Endodermal cell (in vitro differentiated cells): ENCODE measurements around the gene IFIH1. TPM values are rescaled to one million over a fixed set of nuclear protein-coding genes. Genes with fewer than 3 reads are reported as not detected.

Experiments
- DNase-seq: peaks from one replicate; pipeline ENCODE4 v3.0.0-alpha.2; 2017
- H3K27ac ChIP-seq: 2 replicates; pipeline ENCODE4 v1.5.1; 2013; ENCODE audit warnings: mild to moderate bottlenecking, low read depth, low read length, moderate library complexity
- H3K27me3 ChIP-seq: 2 replicates; pipeline ENCODE4 v1.6.1; 2013; ENCODE audit warnings: mild to moderate bottlenecking, low read length, moderate library complexity; ENCODE audit not compliant: insufficient read depth, control insufficient read depth, poor library complexity, severe bottlenecking
- H3K36me3 ChIP-seq: 2 replicates; pipeline ENCODE4 v1.7.0; 2013; ENCODE audit warnings: mild to moderate bottlenecking, low read length, moderate library complexity; ENCODE audit not compliant: control insufficient read depth, insufficient read depth
- H3K4me1 ChIP-seq: one replicate; pipeline ENCODE4 v1.7.0; 2013; ENCODE audit warnings: low read length; ENCODE audit not compliant: control insufficient read depth, insufficient read depth
- H3K4me3 ChIP-seq: 2 replicates; pipeline ENCODE4 v1.5.1; 2013; ENCODE audit warnings: mild to moderate bottlenecking, low read length, moderate library complexity
- H3K9ac ChIP-seq: 2 replicates; pipeline ENCODE4 v1.6.1; 2013; ENCODE audit warnings: mild to moderate bottlenecking, low read length, moderate library complexity; ENCODE audit not compliant: poor library complexity, severe bottlenecking; ENCODE audit errors: extremely low read depth
- H3K9me3 ChIP-seq: 2 replicates; pipeline ENCODE4 v1.6.1; 2013; ENCODE audit warnings: mild to moderate bottlenecking, low read length, moderate library complexity; ENCODE audit not compliant: control insufficient read depth
- H3K27ac Mint-ChIP-seq: 2 replicates; pipeline ENCODE4 v1.8.0; 2020; ENCODE audit warnings: mixed read lengths
- H3K27me3 Mint-ChIP-seq: 2 replicates; pipeline ENCODE4 v1.8.0; 2021; ENCODE audit warnings: mild to moderate bottlenecking, mixed read lengths; ENCODE audit not compliant: insufficient read depth
- H3K36me3 Mint-ChIP-seq: 2 replicates; pipeline ENCODE4 v1.8.0; 2020; ENCODE audit warnings: low read depth, mixed read lengths
- H3K4me1 Mint-ChIP-seq: 2 replicates; pipeline ENCODE4 v1.8.0; 2020; ENCODE audit warnings: mixed read lengths
- H3K4me3 Mint-ChIP-seq: 2 replicates; pipeline ENCODE4 v1.8.0; 2020; ENCODE audit warnings: mild to moderate bottlenecking, moderate library complexity, mixed read lengths
- H3K9me3 Mint-ChIP-seq: 2 replicates; pipeline ENCODE4 v1.8.0; 2020; ENCODE audit warnings: mild to moderate bottlenecking, mixed read lengths
- CTCF ChIP-seq: fragments of 200-600 bp; sonication (generic); conservative IDR thresholded peaks from 2 replicates; pipeline ENCODE4 v1.5.0; 2021; ENCODE audit warnings: antibody characterized with exemption, mild to moderate bottlenecking
- WGBS, 2 experiments: methylation state at CpG; one replicate each; pipeline versions ENCODE4 v1.1.5 to v1.1.7; 2013; ENCODE audit warnings: missing lambda C conversion rate in 2 of 2, mixed read lengths in 1 of 2; ENCODE audit not compliant: insufficient coverage in 1 of 2, insufficient read length in 1 of 2; 5-methylcytosine and 5-hydroxymethylcytosine counted together
- total RNA-seq, 2 donors: library from RNA; stranded (reverse); fragmentation: NEBNext Ultra II Directional in 1 of 2; extraction: Animal tissue kit (Norgen Biotek cat#: 25700) in 1 of 2; gene quantifications; 2 replicates in 1 of 2; 3 replicates in 1 of 2; pipeline ENCODE4 v1.2.1, GENCODE V29; 2021

Gene IFIH1
- total RNA-seq, 2 donors from 2014 or later = 0.13 to 0.15 TPM

- TF ChIP-seq CTCF = peak; percentile 95
- no peak overlapping the region for H3K9ac ChIP-seq
- H3K4me3 Mint-ChIP-seq = no peak overlapping the region
- H3K27ac Mint-ChIP-seq = no peak overlapping the region
- no peaks in the 10 kb centered on the region for H3K36me3 Mint-ChIP-seq
- no peak overlapping the region for H3K27ac ChIP-seq
- no peak overlapping the region for H3K4me3 ChIP-seq
- WGBS, 2 experiments = 19% methylated on average over 6 of the region's 6 CpGs; no CpG with 5 or more reads in 1 of the 2 experiments
- H3K27me3 Mint-ChIP-seq = no peaks in the 10 kb centered on the region
- DNase-seq = peak; percentile 61
- H3K9me3 ChIP-seq = no peaks in the 10 kb centered on the region
- H3K27me3 ChIP-seq = no peaks in the 10 kb centered on the region
- no peaks in the 10 kb centered on the region for H3K4me1 Mint-ChIP-seq
- no peaks in the 10 kb centered on the region for H3K36me3 ChIP-seq
- no peaks in the 10 kb centered on the region for H3K9me3 Mint-ChIP-seq
- H3K4me1 ChIP-seq = no peaks in the 10 kb centered on the region
Observed at GRCh38 chr2:162301151-162301804, 17.2 kb downstream of the IFIH1 start.

DNA sequence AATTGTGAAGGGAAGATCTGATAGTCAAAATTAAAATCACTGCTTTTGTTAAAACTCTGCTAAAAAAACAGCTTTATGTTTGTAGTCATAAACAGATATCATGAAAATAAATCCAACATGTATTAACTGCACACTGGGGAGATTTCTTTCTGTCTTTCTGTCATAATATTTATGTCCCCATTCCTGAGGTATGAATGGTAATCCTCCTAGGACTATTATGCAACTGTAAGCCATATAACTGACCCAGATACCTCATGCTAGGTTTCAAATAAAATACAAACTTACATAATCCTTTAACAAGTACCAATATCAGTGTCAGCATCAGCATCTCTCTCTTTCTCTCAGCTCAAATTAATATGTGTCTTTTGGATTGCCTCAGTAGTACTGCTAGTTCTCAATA lies 18.2 kb downstream of the IFIH1 start:
- no peak overlapping the region for H3K27ac Mint-ChIP-seq
- DNase-seq = no peak
- no peak overlapping the region for H3K9ac ChIP-seq
- H3K9me3 Mint-ChIP-seq = no peaks in the 10 kb centered on the region
- no peaks in the 10 kb centered on the region for H3K4me1 Mint-ChIP-seq
- no peak overlapping the region for H3K27ac ChIP-seq
- no peak overlapping the region for H3K4me3 ChIP-seq
- H3K36me3 Mint-ChIP-seq = no peaks in the 10 kb centered on the region
- H3K36me3 ChIP-seq = no peaks in the 10 kb centered on the region
- no peaks in the 10 kb centered on the region for H3K9me3 ChIP-seq
- no peaks in the 10 kb centered on the region for H3K27me3 ChIP-seq
- no peaks in the 10 kb centered on the region for H3K27me3 Mint-ChIP-seq
- no peak for TF ChIP-seq CTCF
- H3K4me1 ChIP-seq = no peaks in the 10 kb centered on the region
- no peak overlapping the region for H3K4me3 Mint-ChIP-seq

DNA sequence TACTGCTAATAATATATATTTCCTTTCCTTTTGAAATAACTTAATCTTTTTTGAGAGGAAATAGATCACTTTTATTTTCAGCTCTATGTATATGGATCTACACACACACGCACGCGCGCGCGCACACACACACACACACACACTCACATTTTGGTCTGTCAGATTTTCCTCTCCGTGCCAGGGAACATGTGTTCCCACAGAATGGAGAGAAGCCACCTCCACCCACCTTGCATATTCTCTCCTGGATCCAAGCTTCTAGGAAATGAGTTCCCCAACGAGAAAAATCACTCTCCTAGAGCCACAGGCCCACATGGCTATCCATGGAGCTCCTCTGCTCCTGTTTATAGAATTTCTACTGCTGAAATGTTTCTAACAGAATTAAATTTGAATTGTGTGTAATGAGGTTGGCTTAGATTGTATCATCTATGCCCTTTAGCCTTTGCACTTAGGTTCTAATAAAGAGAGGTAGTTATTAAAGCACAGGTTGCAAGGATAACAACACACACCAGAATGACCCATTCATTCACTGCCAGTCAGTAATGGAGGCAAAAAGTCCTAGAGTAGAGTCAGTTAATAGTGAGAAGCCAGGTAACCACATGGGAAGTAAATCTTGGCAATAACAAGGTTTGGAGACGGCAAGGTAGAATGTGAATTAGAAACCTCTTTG lies 19.7 kb downstream of the IFIH1 start:
- no peak overlapping the region for H3K27ac Mint-ChIP-seq
- Histone ChIP-seq H3K9me3 (no peaks in the 10 kb centered on the region), H3K4me3 (no peak overlapping the region), H3K36me3 (no peaks in the 10 kb centered on the region), H3K27me3 (no peaks in the 10 kb centered on the region), H3K9ac (no peak overlapping the region), H3K27ac (no peak overlapping the region), H3K4me1 (no peaks in the 10 kb centered on the region)
- DNase-seq = no peak
- H3K27me3 Mint-ChIP-seq = no peaks in the 10 kb centered on the region
- no peaks in the 10 kb centered on the region for H3K36me3 Mint-ChIP-seq
- H3K9me3 Mint-ChIP-seq = no peaks in the 10 kb centered on the region
- 95 to 100% methylated on average over 1 to 9 of the region's 9 CpGs for WGBS, 2 experiments
- no peak overlapping the region for H3K4me3 Mint-ChIP-seq
- TF ChIP-seq CTCF = no peak
- H3K4me1 Mint-ChIP-seq = no peaks in the 10 kb centered on the region
